Caco-2 (cell line): ENCODE measurements around the gene TBXAS1. TPM values are rescaled to one million over a fixed set of nuclear protein-coding genes. Genes with fewer than 3 reads are reported as not detected.

Experiments
- BruUV-seq: library from RNA; stranded (reverse); fragments of 400-500 nt; replicated peaks from 2 replicates; lab custom pipeline; 2021; lab: Mats Ljungman, UMichigan
- CTCF ChIA-PET: fragments of 300-600 bp; sonication (Branson Sonifier 250); formaldehyde crosslinking; loops from one replicate; lab custom pipeline; 2022; ENCODE audit warnings: antibody characterized with exemption; lab: Charles Lee
- POLR2A ChIA-PET: fragments of 300-600 bp; sonication (Branson Sonifier 250); formaldehyde crosslinking; loops from one replicate; lab custom pipeline; 2022; ENCODE audit warnings: antibody characterized with exemption; lab: Charles Lee
- DNase-seq, 2 experiments: peaks; one replicate each; pipeline versions ENCODE4 v3.0.0 to v3.0.0-alpha.2; 2020 to 2022
- H3K27me3 ChIP-seq: replicated peaks from 2 replicates; pipeline ENCODE4 v1.6.0; 2011; ENCODE audit warnings: low read length; ENCODE audit not compliant: control insufficient read depth, insufficient read depth
- H3K36me3 ChIP-seq: 2 replicates; pipeline ENCODE4 v1.5.1; 2011; ENCODE audit warnings: low read length; ENCODE audit not compliant: control insufficient read depth, insufficient read depth
- H3K4me1 ChIP-seq: fragments of 250-450 bp; sonication (Bioruptor Pico); 2 replicates; pipeline ENCODE4 v1.5.1; 2020; ENCODE audit warnings: mild to moderate bottlenecking
- H3K4me3 ChIP-seq: 2 replicates; pipeline ENCODE4 v1.5.1; 2011; ENCODE audit warnings: low read depth, mild to moderate bottlenecking, control low read depth, low read length
- H3K9me3 ChIP-seq: fragments of 250-450 bp; sonication (Bioruptor Pico); 2 replicates; pipeline ENCODE4 v1.5.1; 2020; ENCODE audit warnings: mild to moderate bottlenecking, moderate library complexity
- H3K27ac Mint-ChIP-seq: one replicate; pipeline ENCODE4 v1.8.0; 2022; ENCODE audit warnings: mixed read lengths; ENCODE audit not compliant: unreplicated experiment
- H3K27me3 Mint-ChIP-seq: one replicate; pipeline ENCODE4 v1.8.0; 2022; ENCODE audit warnings: mixed read lengths; ENCODE audit not compliant: insufficient read depth, unreplicated experiment
- H3K36me3 Mint-ChIP-seq: one replicate; pipeline ENCODE4 v1.8.0; 2022; ENCODE audit warnings: mild to moderate bottlenecking, mixed read lengths; ENCODE audit not compliant: insufficient read depth, unreplicated experiment
- H3K4me1 Mint-ChIP-seq: one replicate; pipeline ENCODE4 v1.8.0; 2022; ENCODE audit warnings: low read depth, mixed read lengths; ENCODE audit not compliant: unreplicated experiment
- H3K4me3 Mint-ChIP-seq: one replicate; pipeline ENCODE4 v1.8.0; 2022; ENCODE audit warnings: mild to moderate bottlenecking, moderate library complexity, mixed read lengths; ENCODE audit not compliant: unreplicated experiment
- H3K9me3 Mint-ChIP-seq: one replicate; pipeline ENCODE4 v1.8.0; 2022; ENCODE audit warnings: mixed read lengths; ENCODE audit not compliant: unreplicated experiment
- intact Hi-C: fragments of 100-400 bp; cut with micrococcal nuclease; formaldehyde crosslinking; loops from one replicate; pipeline ENCODE4 v1.10.0; 2022; ENCODE audit not compliant: unreplicated experiment
- total RNA-seq: library from RNA; stranded (reverse); gene quantifications from 2 replicates; pipeline ENCODE4 v1.2.3, GENCODE V29; 2022
- TF ChIP-seq, protein P1 (sequence below), 2 experiments: fragments of 200-600 bp in 1 of 2; IDR thresholded peaks; 1 replicate in 1 of 2; 2 replicates in 1 of 2; pipeline versions ENCODE4 v1.5.1 to v1.8.0; 2011 to 2022; ENCODE audit warnings: antibody characterized with exemption in 1 of 2, control low read depth in 1 of 2, inconsistent platforms in 1 of 2, low read depth in 1 of 2, low read length in 1 of 2, mild to moderate bottlenecking in 1 of 2, moderate library complexity in 1 of 2; ENCODE audit not compliant: insufficient read depth in 1 of 2, severe bottlenecking in 1 of 2, unreplicated experiment in 1 of 2

Gene TBXAS1
- total RNA-seq, 1 experiment from 2014 or later: 1.6 TPM

DNA sequence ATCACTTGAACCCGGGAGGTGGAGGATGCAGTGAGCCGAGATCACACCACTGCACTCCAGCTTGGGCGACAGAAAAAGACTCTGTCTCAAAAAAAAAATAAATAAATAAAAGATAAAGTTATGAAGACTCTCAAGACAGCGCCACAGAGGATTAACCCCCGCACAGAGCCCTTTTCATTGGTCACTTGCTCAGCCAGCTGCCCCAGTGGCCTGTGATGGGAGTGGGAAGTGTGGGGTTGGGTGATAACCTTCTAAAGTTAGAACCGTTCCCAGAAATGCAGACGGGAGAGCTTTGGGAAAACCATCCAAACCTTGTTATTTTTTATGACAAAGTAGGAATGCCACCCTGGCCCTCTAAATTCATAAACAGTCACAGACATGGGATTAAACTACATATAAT is 176.3 kb downstream of the TBXAS1 start:
- Mint-ChIP-seq H3K27me3 (no peaks in the 10 kb centered on the region), H3K4me3 (no peak overlapping the region), H3K4me1 (no peaks in the 10 kb centered on the region), H3K27ac (no peak overlapping the region), H3K36me3 (no peaks in the 10 kb centered on the region), H3K9me3 (no peaks in the 10 kb centered on the region)
- no peaks in the 10 kb centered on the region for H3K4me1 ChIP-seq
- POLR2A ChIA-PET: no interaction called here
- no peaks in the 10 kb centered on the region for H3K9me3 ChIP-seq
- H3K36me3 ChIP-seq: no peaks in the 10 kb centered on the region
- H3K4me3 ChIP-seq: no peak overlapping the region
- no peaks in the 10 kb centered on the region for H3K27me3 ChIP-seq
- intact Hi-C loops: loop anchor here (10.0 kb wide), 1 partner anchor 319 kb away; no protein-coding TSS in a partner anchor
- peak in 1 of 2 experiments; percentile 15 for DNase-seq
- CTCF ChIA-PET: interaction anchor here (1.1 to 1.5 kb wide), 5 partner anchors 12 to 500 kb away, joined by 3 to 7 read pairs (median 3); no protein-coding TSS in a partner anchor
- no TSS peak for BruUV-seq
- TF ChIP-seq, protein P1, sequence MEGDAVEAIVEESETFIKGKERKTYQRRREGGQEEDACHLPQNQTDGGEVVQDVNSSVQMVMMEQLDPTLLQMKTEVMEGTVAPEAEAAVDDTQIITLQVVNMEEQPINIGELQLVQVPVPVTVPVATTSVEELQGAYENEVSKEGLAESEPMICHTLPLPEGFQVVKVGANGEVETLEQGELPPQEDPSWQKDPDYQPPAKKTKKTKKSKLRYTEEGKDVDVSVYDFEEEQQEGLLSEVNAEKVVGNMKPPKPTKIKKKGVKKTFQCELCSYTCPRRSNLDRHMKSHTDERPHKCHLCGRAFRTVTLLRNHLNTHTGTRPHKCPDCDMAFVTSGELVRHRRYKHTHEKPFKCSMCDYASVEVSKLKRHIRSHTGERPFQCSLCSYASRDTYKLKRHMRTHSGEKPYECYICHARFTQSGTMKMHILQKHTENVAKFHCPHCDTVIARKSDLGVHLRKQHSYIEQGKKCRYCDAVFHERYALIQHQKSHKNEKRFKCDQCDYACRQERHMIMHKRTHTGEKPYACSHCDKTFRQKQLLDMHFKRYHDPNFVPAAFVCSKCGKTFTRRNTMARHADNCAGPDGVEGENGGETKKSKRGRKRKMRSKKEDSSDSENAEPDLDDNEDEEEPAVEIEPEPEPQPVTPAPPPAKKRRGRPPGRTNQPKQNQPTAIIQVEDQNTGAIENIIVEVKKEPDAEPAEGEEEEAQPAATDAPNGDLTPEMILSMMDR (IDR thresholded peaks at IDR 0.05; ENCODE audit: insufficient read depth in 1 of 2, low read depth in 1 of 2, low read length in 1 of 2, severe bottlenecking in 1 of 2, unreplicated experiment in 1 of 2): no peak

DNA sequence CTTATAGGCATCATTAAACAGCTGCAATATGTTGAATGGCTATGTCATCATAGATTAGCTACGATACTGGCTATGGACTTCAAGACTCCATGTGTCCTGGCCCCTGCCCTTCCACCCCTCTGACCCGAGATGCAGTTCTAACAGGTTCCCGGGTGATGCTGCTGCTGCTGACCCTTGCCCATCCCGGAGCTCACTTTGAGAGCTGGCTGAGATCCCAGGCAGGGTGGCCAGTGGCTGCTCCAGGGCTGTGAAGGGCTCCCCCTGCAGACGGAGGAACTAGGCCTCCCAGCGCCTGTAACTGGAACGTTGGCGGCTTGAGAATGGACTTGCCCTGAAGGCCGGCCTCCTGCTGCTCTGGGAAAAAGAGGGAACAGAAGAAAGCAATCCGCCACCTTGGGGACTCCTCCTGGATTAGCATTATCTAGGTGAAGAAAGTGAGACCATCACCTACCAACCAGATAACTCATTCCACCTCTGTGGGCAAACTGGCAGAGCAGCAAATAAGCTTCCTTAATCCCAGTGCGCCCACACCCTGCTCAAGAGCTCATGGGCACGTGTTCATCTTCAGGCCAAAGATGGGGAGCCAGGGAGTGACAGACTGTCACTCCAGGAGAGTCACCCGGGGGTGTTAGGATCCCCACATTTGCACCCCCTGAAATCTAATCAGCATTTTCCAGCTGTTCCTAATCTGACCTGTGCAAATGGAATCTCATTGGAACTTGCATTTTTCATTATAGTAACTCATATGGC is 176.9 kb downstream of the TBXAS1 start:
- ChIA-PET CTCF (interaction anchor here (0.6 to 1.5 kb wide), 8 partner anchors 11 to 921 kb away, joined by 3 to 7 read pairs (median 3); no protein-coding TSS in a partner anchor), POLR2A (no interaction called here)
- TF ChIP-seq, protein P1 (IDR thresholded peaks at IDR 0.05; ENCODE audit: insufficient read depth in 1 of 2, low read depth in 1 of 2, low read length in 1 of 2, severe bottlenecking in 1 of 2, unreplicated experiment in 1 of 2): peak in 1 of 2 experiments; percentile 55
- Histone ChIP-seq H3K27me3 (no peaks in the 10 kb centered on the region), H3K9me3 (no peaks in the 10 kb centered on the region), H3K4me3 (no peak overlapping the region), H3K4me1 (no peaks in the 10 kb centered on the region), H3K36me3 (no peaks in the 10 kb centered on the region)
- DNase-seq: peak; percentile 52 to 54
- BruUV-seq: no TSS peak
- no peaks in the 10 kb centered on the region for H3K27me3 Mint-ChIP-seq
- H3K27ac Mint-ChIP-seq: no peak overlapping the region
- no peak overlapping the region for H3K4me3 Mint-ChIP-seq
- no peaks in the 10 kb centered on the region for H3K4me1 Mint-ChIP-seq
- no peaks in the 10 kb centered on the region for H3K9me3 Mint-ChIP-seq
- intact Hi-C loops: loop anchor here (10.0 kb wide), 1 partner anchor 319 kb away; no protein-coding TSS in a partner anchor
- H3K36me3 Mint-ChIP-seq: no peaks in the 10 kb centered on the region

DNA sequence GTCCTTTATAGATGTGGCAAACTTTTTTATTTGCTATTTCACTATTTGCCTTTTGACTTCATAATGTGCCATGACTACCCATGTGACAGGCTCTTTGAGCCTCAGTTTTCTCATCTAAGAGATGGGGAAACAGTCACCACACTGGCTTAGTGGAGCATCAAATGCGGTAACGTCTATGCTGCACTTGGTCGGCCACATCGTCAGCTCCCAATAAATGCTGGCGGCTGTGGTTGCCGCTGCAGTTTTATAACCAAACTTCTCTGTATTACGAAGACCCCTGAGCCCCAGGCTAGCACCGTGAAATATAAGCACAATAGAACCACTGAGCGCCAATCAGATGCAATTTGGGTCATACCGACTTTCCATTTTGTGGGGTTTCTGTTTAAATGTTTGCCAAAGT is 177.5 kb downstream of the TBXAS1 start:
- H3K36me3 ChIP-seq: no peaks in the 10 kb centered on the region
- peaks cover 2% of the 10 kb centered on the region for H3K27me3 Mint-ChIP-seq
- peak in 1 of 2 experiments; percentile 5 for DNase-seq
- no TSS peak for BruUV-seq
- H3K9me3 Mint-ChIP-seq: no peaks in the 10 kb centered on the region
- H3K4me1 ChIP-seq: no peaks in the 10 kb centered on the region
- no peaks in the 10 kb centered on the region for H3K9me3 ChIP-seq
- H3K27ac Mint-ChIP-seq: no peak overlapping the region
- H3K4me3 ChIP-seq: no peak overlapping the region
- intact Hi-C loops: loop anchor here (10.0 kb wide), 1 partner anchor 318 kb away; no protein-coding TSS in a partner anchor
- ChIA-PET CTCF (interaction anchor here (0.5 to 1.4 kb wide), 5 partner anchors 361 to 922 kb away, joined by 3 to 7 read pairs (median 3); no protein-coding TSS in a partner anchor), POLR2A (no interaction called here)
- no peaks in the 10 kb centered on the region for H3K36me3 Mint-ChIP-seq
- TF ChIP-seq, protein P1 (IDR thresholded peaks at IDR 0.05; ENCODE audit: insufficient read depth in 1 of 2, low read depth in 1 of 2, low read length in 1 of 2, severe bottlenecking in 1 of 2, unreplicated experiment in 1 of 2): no peak
- no peaks in the 10 kb centered on the region for H3K4me1 Mint-ChIP-seq
- H3K4me3 Mint-ChIP-seq: no peak overlapping the region
- no peaks in the 10 kb centered on the region for H3K27me3 ChIP-seq
